Measurements from ENCODE around the gene DYRK2.

The DYRK2 gene

DNA sequence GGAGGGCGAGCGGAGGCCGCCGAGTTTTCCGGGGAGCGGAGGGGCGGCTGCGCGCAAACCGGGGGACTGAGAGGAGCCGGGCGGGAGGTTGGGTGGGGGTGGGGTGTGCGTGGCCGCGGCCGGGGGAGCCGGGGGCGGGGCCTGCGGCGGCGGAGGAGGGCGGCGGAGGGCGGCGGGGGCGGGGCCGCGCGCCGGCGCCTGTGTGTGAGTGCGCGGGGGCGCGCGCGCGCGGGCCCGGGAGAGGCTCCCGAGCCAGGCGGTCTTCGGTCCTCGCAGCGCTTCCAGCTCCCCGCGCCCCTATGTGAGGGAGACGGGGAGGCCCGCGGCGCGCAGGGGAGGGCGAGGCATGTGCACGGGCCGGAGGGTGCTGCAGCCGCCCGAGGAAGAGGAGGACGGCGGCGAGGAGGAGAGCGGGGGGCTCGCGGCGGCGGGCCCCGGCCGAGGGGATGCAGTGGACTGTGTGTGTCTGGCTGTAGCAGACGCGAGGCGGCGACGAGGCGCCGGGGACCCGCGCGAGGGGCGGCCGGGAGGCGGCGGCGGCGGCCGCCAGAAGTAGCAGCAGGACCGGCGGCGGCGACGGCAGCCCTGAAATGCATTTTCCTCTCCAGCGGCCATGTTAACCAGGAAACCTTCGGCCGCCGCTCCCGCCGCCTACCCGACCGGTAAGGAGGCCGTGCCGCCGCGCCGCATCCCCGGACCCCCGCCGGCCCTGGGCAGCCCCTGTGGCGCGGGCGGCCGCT, at the start of gene DYRK2:
DYRK2 (plus strand) TSS at position 225 of the 740 bp plus-strand sequence; CDS start at position 614, 389 bp downstream.
- DNase-seq, result peak; percentile 83

DNA sequence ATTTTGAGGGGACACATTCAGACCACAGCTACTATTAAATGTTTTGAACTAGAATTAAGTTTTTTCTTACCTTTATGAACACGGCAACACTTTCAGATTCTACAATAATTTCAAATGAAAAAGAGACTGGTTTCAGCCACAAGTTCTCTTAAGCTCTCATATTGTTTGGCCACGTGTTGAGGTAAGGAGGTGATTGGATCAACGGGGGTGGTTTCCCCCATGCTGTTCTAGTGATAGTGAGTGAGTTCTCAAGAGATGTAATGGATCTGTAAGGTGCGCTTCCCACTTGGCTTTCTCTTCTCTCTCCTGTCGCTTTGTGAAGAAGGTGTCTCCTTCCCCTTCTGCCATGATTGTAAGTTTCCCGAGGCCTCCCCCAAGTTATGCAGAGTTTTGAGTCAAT, 48.9 kb upstream of the DYRK2 start:
- DNase-seq, result no peak

DNA sequence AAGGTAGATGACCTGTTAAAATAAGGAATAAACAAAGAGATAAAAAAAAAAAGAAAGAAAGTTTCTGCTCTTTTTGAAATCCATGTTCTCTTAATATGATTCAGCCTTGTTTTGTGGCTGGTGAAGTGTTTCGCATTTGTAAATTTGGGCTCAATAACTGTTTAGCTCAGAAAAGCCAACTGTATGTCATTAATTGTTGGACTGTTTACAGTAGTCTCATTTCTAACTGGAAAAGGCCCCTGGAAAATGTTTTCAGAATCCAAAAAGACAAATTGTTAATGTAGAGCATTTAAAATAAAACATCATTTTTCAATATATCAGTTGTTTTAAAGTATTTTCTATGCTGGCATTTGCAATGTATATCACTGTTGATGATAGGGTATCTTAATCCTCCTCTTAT, 47.4 kb upstream of the DYRK2 start:
- no peak for DNase-seq

DNA sequence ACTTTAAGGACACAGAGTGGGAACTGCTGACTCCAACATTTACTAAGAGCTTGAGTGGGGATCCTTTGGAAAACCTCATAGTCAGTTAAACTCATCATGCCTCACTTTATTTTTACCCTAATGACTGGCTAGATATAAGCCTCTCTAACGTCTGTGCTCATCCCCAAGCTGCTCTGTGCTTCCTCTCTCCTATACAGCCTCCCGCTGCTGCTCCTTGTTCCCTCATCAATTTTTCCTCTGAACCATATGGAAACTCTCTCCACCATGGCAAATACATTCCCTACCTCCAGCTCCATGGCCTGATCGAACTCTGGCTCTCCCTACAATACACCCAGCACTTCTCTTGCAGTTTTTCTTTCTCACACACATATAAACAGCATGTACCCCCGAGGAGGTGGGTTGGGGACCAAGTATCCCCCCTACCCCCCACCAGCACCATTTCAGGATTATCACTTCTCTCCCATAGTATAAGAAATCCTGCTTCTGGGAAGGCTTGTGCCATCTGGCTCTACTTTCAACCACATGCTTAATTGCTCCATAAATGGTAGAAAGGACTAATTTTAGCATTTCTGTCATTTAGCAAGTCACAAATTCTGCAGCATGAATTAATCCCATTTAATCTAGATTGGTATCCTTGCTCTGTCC, 39.2 kb upstream of the DYRK2 start:
- no peak for DNase-seq

DNA sequence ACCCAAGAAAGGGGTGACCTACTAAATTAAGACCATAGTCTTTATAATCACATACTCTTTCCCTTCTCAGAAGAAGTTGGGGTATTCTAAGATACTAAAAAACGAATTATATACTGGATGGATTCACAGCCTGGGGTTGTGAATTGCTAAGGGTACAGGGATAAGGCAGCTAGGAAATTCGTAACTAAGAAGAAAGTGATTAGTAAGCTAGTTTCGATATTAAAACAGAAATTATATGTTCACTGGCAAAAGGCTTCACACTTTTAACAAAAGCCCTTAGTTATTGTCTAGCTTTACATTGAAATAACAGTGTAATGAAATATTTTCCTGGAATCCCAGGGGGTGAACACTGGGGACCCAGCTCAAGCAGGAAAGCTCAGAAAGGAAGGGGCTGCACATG, 35.5 kb upstream of the DYRK2 start:
- no peak for DNase-seq

- no peak for DNase-seq
Measured at GRCh38 chr12:67617629-67618028, 30.9 kb upstream of the DYRK2 start.

DNA sequence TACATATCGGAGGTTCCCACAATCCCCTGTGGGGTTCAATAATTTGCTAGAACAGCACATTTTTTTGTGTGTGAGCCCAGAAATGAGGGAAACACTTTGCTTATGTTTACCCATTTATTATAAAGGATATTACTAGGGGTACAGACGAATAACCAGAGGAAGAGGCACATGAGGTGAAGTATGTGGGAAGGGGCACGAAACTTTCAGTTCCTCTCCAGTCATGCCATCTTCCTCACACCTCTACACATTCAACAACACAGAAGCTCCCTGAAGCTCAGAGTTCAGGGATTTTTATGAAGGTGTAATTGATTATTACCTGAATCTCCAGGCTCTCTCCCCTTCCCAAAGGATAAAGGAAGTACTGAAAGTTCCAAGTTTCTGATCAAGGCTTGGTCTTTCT, 30.2 kb upstream of the DYRK2 start:
- DNase-seq, result no peak

GRCh38 chr12:67621112-67621511, 27.4 kb upstream of the DYRK2 start:
- DNase-seq, result no peak

- no peak for DNase-seq
Measured at GRCh38 chr12:67621926-67622325, 26.6 kb upstream of the DYRK2 start.

DNA sequence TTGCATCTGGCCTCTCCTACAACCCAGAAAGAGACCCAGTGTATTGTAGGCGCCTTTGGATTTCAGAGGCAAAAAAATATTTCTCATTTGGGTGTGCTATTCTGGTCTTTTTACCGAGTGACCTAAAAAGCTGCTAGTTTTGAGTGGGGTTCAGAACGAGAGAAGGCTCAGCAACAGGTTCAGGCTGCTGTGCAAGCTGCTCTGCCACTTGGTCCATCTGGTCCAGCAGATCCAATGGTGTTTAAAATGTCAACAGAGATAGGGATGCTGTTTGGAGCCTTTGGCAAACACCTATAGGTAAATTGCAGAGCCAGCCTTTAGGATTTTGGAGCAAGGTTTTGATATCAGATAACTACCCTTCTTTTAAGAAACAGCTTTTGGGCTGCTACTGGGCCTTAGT, 25.3 kb upstream of the DYRK2 start:
- DNase-seq, result no peak

DNA sequence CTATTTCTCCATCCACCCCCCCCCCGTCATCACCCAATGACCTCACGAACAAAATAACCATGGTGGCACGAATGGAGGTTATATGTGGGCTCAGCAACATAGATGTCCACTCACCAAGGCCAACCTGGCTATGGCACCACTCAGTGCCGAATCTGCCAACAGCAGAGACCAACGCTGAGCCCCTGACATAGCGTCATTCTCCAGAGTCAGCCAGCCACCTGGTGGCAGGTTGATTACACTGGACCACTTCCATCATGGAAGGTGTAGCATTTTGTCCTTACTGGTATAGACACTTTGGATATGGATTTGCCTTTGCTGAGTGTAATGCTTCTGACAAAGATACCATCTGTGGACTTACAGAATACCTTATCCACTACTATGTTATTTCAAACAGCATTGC, 24.2 kb upstream of the DYRK2 start:
- no peak for DNase-seq

GRCh38 chr12:67625004-67625403, 23.5 kb upstream of the DYRK2 start:
- DNase-seq, result no peak

DNA sequence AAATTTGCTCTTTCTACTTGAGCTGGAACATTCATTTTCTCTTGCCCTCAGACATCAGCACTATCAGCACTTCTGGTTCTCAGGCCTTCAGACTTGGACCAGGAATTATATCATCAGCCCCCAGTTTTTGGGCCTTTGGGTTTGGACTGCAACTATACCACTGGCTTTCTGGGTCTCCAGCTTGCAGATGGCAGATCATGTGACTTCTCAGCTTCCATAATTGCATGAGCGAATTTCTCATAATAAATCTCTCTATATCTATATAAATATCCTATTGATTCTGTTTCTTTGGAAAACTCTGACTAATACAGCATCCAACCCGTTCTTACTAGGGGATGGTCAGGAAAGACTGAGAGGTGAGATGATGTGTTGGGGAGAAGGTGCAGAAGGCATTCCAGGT, 22.4 kb upstream of the DYRK2 start:
- no peak for DNase-seq

DNA sequence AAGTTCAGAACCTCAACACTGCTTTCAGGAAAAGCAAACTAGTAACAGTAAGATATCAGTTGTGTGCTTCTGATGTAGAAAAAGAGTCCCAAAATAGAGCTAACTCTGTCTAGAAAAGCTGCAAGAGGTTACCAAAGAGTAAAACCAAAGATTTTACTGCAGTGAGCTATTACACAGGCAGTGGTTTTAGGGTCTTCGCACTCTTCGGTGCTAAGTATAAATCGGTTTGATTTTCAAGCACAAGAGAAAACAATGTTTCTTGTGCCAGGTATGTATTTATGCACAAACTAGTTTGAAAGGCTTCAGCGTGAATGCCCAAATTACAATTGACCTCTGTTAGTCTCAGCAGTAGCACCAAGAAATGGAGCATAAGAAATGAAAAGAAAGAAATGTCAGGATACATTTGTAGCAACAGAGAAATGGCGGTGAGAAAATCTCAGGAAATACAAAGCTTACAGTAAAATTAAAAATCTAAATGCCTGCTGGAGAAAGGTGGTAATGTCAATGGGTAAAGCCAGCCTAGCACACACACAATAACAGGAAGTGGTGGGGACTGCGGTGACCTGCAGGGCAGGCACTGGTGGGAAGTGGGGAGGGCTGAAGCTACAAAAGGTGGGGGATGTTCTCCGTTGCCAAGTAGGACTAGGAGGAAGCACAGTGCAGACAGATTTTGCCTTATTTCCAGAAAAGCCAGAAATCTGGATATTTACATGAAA, 18.0 kb upstream of the DYRK2 start:
- DNase-seq, result peak; percentile 85

- DNase-seq, result no peak
Measured at GRCh38 chr12:67632005-67632404, 16.5 kb upstream of the DYRK2 start.

- no peak for DNase-seq
Measured at GRCh38 chr12:67633024-67633610, 15.4 kb upstream of the DYRK2 start.

DNA sequence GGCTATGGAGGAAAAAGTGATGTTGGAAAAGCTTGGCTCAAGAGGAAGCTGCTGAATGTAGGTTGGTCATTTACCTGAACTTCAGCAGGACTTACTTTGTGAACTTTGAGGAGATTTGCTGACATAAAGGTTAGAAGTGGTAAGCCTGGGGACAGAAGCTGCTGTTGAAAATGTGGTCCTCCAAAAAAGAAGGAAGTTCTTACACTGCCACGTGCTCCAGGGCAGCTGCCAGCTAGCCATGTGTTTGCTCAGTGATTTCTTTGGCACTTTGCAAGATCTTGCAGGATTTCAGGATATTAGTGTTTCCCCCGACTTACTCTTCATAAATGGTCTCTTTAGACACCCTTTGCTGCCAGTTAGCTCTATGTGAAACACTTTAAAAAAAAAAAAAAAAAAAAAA, 14.8 kb upstream of the DYRK2 start:
- DNase-seq, result no peak

DNA sequence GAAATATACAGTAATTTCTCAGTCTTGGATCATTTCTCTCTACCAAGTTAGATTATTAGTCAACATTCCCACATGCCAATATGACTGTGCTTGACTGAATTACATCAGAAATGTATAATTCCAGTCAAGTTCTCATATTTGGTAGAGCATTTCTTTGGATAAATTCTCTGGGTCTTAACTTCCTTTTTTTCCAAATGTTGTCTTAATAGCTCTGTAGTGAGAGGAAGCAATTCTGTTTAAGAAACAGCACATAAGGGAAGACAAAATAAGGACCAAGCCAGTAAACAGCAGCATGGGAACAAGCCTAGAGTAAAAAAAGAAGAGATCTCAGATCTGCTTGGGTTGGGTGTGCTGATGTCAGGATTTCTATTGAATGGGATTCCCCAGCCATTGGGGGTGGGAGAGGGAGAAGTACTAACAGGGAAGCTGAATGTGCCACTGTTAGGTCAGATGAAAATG, 14.2 kb upstream of the DYRK2 start:
- DNase-seq, result no peak

DNA sequence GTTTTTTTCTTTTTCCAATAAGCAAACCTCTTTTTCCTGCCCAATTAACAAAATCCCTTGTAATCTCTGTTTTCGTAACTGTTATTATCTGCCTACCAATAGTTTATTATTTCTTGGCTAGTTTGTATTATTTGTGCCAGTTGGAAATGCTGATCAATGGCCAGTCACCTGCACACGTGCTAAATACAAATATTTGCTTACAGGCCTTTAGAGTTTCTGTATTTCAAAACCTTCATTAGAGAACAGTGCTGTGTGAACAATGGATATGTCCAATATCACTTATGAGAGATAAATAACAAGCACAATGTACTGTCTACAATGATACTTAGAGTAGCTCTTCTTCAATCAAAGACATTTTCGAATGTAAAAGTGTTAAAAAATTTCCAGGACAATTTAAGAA, 10.8 kb upstream of the DYRK2 start:
- no peak for DNase-seq

DNA sequence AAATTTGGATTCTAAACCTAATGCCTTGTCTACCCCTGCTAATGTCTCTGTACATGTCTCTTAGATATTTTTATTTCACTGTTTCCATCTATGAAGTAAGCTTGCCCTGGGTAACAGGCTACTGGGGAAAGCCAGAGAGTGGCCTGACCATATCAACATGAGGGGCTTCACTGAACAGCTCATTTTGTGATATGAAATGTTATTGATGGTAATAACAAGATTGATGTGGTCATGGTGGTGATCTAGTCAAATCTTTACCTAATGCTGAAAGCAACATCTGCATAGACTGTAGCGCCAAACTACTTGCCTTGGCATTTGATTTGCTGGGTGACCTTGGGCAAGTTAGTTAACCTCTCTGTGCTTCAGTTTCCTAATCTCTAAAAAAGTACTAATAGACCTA, 9.9 kb upstream of the DYRK2 start:
- no peak for DNase-seq

DNA sequence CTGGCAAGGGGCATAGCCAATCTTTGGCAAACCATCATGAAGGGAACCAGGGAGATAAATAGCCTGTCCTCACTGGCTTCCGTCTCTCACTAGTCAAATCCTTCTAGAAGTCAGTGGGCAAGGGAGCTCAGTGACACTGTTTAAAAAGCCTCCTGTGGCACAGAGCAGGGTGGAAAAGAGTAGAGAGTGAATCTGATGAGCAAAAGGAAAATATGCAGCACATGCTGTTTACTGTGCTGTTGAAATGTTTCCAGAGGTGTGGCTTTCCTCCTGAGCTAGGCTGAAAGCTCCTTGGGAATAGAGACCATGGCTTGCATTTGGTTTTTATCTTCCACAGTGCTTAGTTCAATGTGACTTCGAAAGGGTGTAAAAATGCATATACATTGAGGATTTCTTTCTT, 7.7 kb upstream of the DYRK2 start:
- no peak for DNase-seq

- no peak for DNase-seq
Measured at GRCh38 chr12:67645126-67645525, 3.4 kb upstream of the DYRK2 start.

- no peak for DNase-seq
Measured at GRCh38 chr12:67645601-67646000, 2.9 kb upstream of the DYRK2 start.

GRCh38 chr12:67646775-67647174, 1.8 kb upstream of the DYRK2 start:
- no peak for DNase-seq

Data from activated CD4-positive, alpha-beta T cell treated with anti-CD3 and anti-CD28 coated beads, Interleukin-2, Interleukin-6, amounts not matched to agents 100 ng/mL and 50 ng/mL, durations not matched to agents 16 hours and 8 hours (primary cell).